SK-N-SH (cell line): ENCODE data around the gene PTPRG. TPM values are rescaled to one million over a fixed set of nuclear protein-coding genes. Genes with fewer than 3 reads are reported as not detected.

ENCODE experiments used
- CTCF ChIA-PET: fragments of 300-600, 350-600 bp; formaldehyde crosslinking; extraction: SDS; loops from one replicate; lab custom pipeline; 2021; lab: Yijun Ruan, JAX
- POLR2A ChIA-PET: fragments of 350-600 bp; sonication (Branson Sonifier 250); formaldehyde crosslinking; extraction: SDS; loops from one replicate; lab custom pipeline; 2020; ENCODE audit warnings: antibody characterized with exemption, inconsistent platforms; lab: Yijun Ruan, JAX
- DNase-seq: peaks from one replicate; pipeline ENCODE4 v3.0.0; 2012
- H2AFZ ChIP-seq: fragments of 200-600 bp; sonication (generic); 2 replicates; pipeline ENCODE4 v1.8.1; 2016; ENCODE audit warnings: antibody characterized with exemption, mild to moderate bottlenecking, low read depth
- H3F3A ChIP-seq: fragments of 200-600 bp; sonication (generic); replicated peaks from 2 replicates; pipeline ENCODE3; 2016; ENCODE audit warnings: antibody characterized with exemption, mild to moderate bottlenecking; ENCODE audit not compliant: insufficient read depth
- H3K27ac ChIP-seq, 2 experiments: fragments of 200-500 bp in 1 of 2; fragments of 200-600 bp in 1 of 2; sonication (Bioruptor generic) in 1 of 2; sonication (generic), shearing (Covaris generic) in 1 of 2; 2 replicates each; pipeline versions ENCODE4 v1.5.1 to v1.6.1; 2014 to 2016; ENCODE audit warnings: low read depth in 2 of 2, inconsistent platforms in 1 of 2, low read length in 1 of 2, mild to moderate bottlenecking in 1 of 2, mixed read lengths in 1 of 2
- H3K27me3 ChIP-seq: fragments of 200-600 bp; sonication (generic), shearing (Covaris generic); 2 replicates; pipeline ENCODE4 v1.6.1; 2016; ENCODE audit warnings: mixed run types; ENCODE audit not compliant: insufficient read depth
- H3K36me3 ChIP-seq, 2 experiments: fragments of 200-500 bp in 1 of 2; fragments of 200-600 bp in 1 of 2; sonication (Bioruptor generic) in 1 of 2; sonication (generic) in 1 of 2; replicated peaks in 1 of 2; 2 replicates each; pipeline versions ENCODE3 to v1.5.1; 2014 to 2016; ENCODE audit warnings: low read length in 1 of 2, mild to moderate bottlenecking in 1 of 2; ENCODE audit not compliant: insufficient read depth in 2 of 2, control insufficient read depth in 1 of 2
- H3K4me1 ChIP-seq, 2 experiments: fragments of 200-500 bp in 1 of 2; fragments of 200-600 bp in 1 of 2; sonication (Bioruptor generic) in 1 of 2; sonication (generic), shearing (Covaris generic) in 1 of 2; 2 replicates each; pipeline versions ENCODE4 v1.5.1 to v1.6.1; 2014 to 2016; ENCODE audit warnings: low read depth in 1 of 2, low read length in 1 of 2, mixed run types in 1 of 2; ENCODE audit not compliant: insufficient read depth in 2 of 2, control insufficient read depth in 1 of 2
- H3K4me2 ChIP-seq: fragments of 200-600 bp; sonication (generic), shearing (Covaris generic); 2 replicates; pipeline ENCODE4 v1.6.1; 2017; ENCODE audit warnings: mixed run types
- H3K4me3 ChIP-seq, 2 experiments: fragments of 200-500 bp in 1 of 2; fragments of 200-600 bp in 1 of 2; sonication (Bioruptor generic) in 1 of 2; sonication (generic), shearing (Covaris generic) in 1 of 2; 2 replicates each; pipeline versions ENCODE4 v1.5.1 to v1.8.1; 2014 to 2016; ENCODE audit warnings: low read depth in 2 of 2, inconsistent platforms in 1 of 2, low read length in 1 of 2, mild to moderate bottlenecking in 1 of 2, mixed read lengths in 1 of 2, moderate library complexity in 1 of 2
- H3K79me2 ChIP-seq: fragments of 200-600 bp; sonication (generic); 2 replicates; pipeline ENCODE4 v1.8.1; 2017; ENCODE audit warnings: mild to moderate bottlenecking; ENCODE audit not compliant: insufficient read depth
- H3K9ac ChIP-seq: fragments of 200-600 bp; sonication (generic); 2 replicates; pipeline ENCODE4 v1.6.1; 2017; ENCODE audit warnings: mixed run types
- H3K9me2 ChIP-seq: fragments of 200-600 bp; sonication (generic); 2 replicates; pipeline ENCODE4 v1.6.1; 2017; ENCODE audit warnings: mixed run types
- H3K9me3 ChIP-seq: fragments of 200-600 bp; sonication (generic); 2 replicates; pipeline ENCODE4 v1.6.1; 2017; ENCODE audit warnings: mixed run types, mild to moderate bottlenecking, moderate library complexity
- H4K20me1 ChIP-seq: fragments of 200-600 bp; sonication (generic); 2 replicates; pipeline ENCODE4 v1.6.1; 2017; ENCODE audit warnings: mild to moderate bottlenecking, mixed run types; ENCODE audit not compliant: insufficient read depth
- EP300 ChIP-seq, 2 experiments: IDR thresholded peaks; 2 replicates each; pipeline versions ENCODE4 v1.4.0 to v1.6.1; 2012; ENCODE audit warnings: borderline replicate concordance in 1 of 2, low read depth in 1 of 2, low read length in 1 of 2
- EZH2phosphoT487 ChIP-seq: fragments of 200-600 bp; sonication (generic); IDR thresholded peaks from 2 replicates; pipeline ENCODE4 v1.6.1; 2017; ENCODE audit warnings: low read depth, mixed run types, mild to moderate bottlenecking, antibody characterized with exemption, moderate library complexity, borderline replicate concordance
- JUND ChIP-seq: IDR thresholded peaks from 2 replicates; pipeline ENCODE4 v1.4.0; 2012
- MEF2A ChIP-seq: IDR thresholded peaks from 2 replicates; pipeline ENCODE4 v1.4.0; 2012; ENCODE audit warnings: low read depth, borderline replicate concordance
- NFIC ChIP-seq: IDR thresholded peaks from 2 replicates; pipeline ENCODE4 v1.4.0; 2012; ENCODE audit warnings: borderline replicate concordance
- NRF1 ChIP-seq: IDR thresholded peaks from 2 replicates; pipeline ENCODE4 v1.6.1; 2012; ENCODE audit warnings: low read depth, mild to moderate bottlenecking, low read length
- POLR2AphosphoS5 ChIP-seq: IDR thresholded peaks from 2 replicates; pipeline ENCODE4 v1.6.1; 2012; ENCODE audit warnings: low read depth, low read length
- RFX5 ChIP-seq: IDR thresholded peaks from 2 replicates; pipeline ENCODE4 v1.6.1; 2012; ENCODE audit warnings: mild to moderate bottlenecking, improper control_type of control experiment, low read length
- RXRA ChIP-seq: IDR thresholded peaks from 2 replicates; pipeline ENCODE4 v1.4.0; 2012; ENCODE audit warnings: low read depth, mild to moderate bottlenecking, borderline replicate concordance
- SIN3A ChIP-seq: IDR thresholded peaks from 2 replicates; pipeline ENCODE4 v1.6.1; 2012; ENCODE audit warnings: low read depth, mild to moderate bottlenecking, low read length, moderate library complexity, borderline replicate concordance
- TAF1 ChIP-seq: IDR thresholded peaks from 2 replicates; pipeline ENCODE4 v1.6.1; 2012; ENCODE audit warnings: low read depth, mild to moderate bottlenecking, low read length, moderate library complexity, borderline replicate concordance
- TCF12 ChIP-seq: IDR thresholded peaks from 2 replicates; pipeline ENCODE4 v1.4.0; 2012
- WGBS: methylation state at CpG from one replicate; pipeline ENCODE4 v1.1.6; 2017; ENCODE audit warnings: low lambda C conversion rate; 5-methylcytosine and 5-hydroxymethylcytosine counted together
- polyA plus RNA-seq, 3 experiments: library from polyadenylated mRNA; depleted of rRNA; stranded (reverse); fragments of >200 nt; gene quantifications; 2 replicates each; pipeline ENCODE4 v1.2.3, GENCODE V29; 2012
- TF ChIP-seq, protein P1 (sequence below): fragments of 150-350 bp; IDR thresholded peaks from 2 replicates; pipeline ENCODE4 v1.6.1; 2016; ENCODE audit warnings: mild to moderate bottlenecking, low read depth, low read length
- TF ChIP-seq, protein P2 (sequence below): IDR thresholded peaks from 2 replicates; pipeline ENCODE4 v1.4.0; 2012; ENCODE audit warnings: low read depth, borderline replicate concordance
- TF ChIP-seq, protein P3 (sequence below): IDR thresholded peaks from 2 replicates; pipeline ENCODE4 v1.4.0; 2012; ENCODE audit warnings: low read depth, borderline replicate concordance
- TF ChIP-seq, protein P4 (sequence below): IDR thresholded peaks from 2 replicates; pipeline ENCODE4 v1.4.0; 2012; ENCODE audit warnings: low read depth
- TF ChIP-seq, protein P5 (sequence below): fragments of 200-600 bp; sonication (generic); IDR thresholded peaks from 2 replicates; pipeline ENCODE4 v1.6.1; 2017; ENCODE audit warnings: antibody characterized with exemption, mild to moderate bottlenecking, moderate library complexity
- TF ChIP-seq, protein P6 (sequence below): IDR thresholded peaks from 2 replicates; pipeline ENCODE4; 2012
- TF ChIP-seq, protein P7 (sequence below): fragments of 150-350 bp; IDR thresholded peaks from 2 replicates; pipeline ENCODE4 v1.6.1; 2017; ENCODE audit warnings: antibody characterized with exemption, low read length, low read depth, borderline replicate concordance

The PTPRG gene
- polyA plus RNA-seq, 1 of the 3 experiments (the other 2 are of a cell fraction), result 14.1 TPM

DNA sequence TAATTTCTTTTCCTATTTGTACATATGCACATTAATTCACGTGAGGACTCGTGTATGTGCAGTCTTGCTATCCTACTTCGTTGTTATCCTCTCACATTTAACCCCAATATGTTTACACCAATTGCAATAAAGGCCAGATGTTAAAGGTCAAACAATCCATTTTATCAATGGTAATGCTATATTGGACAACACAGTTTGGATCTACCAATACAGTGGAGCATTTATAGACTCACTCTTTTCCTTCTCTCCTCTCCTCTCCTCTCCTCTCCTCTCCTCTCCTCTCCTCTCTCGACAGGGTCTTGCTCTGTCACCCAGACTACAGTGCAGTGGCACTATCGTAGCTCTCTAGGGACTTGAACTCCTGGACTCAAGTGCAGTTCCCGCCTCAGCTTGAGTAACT lies 324.0 kb downstream of the PTPRG start:
- Histone ChIP-seq H3K4me1 (no peaks in the 10 kb centered on the region; a peak in 1 of 4 replicates), H3K9ac (no peak overlapping the region), H3F3A (no peaks in the 10 kb centered on the region), H3K9me3 (no peaks in the 10 kb centered on the region), H3K4me3 (no peak overlapping the region), H3K36me3 (no peaks in the 10 kb centered on the region), H3K79me2 (peaks cover 10% of the 10 kb centered on the region; the same call in 1 of the 2 replicates), H3K27ac (no peak overlapping the region), H3K27me3 (no peaks in the 10 kb centered on the region), H2AFZ (no peak overlapping the region), H4K20me1 (peaks cover 5% of the 10 kb centered on the region; the same call in 1 of the 2 replicates), H3K9me2 (no peaks in the 10 kb centered on the region), H3K4me2 (no peak overlapping the region)
- POLR2A ChIA-PET, result no interaction called here
- CTCF ChIA-PET, result no interaction called here
- DNase-seq, result no peak
- 76% methylated on average over 6 of the region's 6 CpGs for WGBS
- TF ChIP-seq RFX5 (no peak), RXRA (no peak), EP300 (IDR thresholded peaks at IDR 0.05; ENCODE audit: borderline replicate concordance in 1 of 2, low read depth in 1 of 2, low read length in 1 of 2) (no peak), NRF1 (no peak), TCF12 (no peak), EZH2phosphoT487 (no peak), JUND (no peak), TAF1 (no peak), POLR2AphosphoS5 (no peak), SIN3A (no peak), MEF2A (no peak), NFIC (no peak)
- TF ChIP-seq, protein P1, sequence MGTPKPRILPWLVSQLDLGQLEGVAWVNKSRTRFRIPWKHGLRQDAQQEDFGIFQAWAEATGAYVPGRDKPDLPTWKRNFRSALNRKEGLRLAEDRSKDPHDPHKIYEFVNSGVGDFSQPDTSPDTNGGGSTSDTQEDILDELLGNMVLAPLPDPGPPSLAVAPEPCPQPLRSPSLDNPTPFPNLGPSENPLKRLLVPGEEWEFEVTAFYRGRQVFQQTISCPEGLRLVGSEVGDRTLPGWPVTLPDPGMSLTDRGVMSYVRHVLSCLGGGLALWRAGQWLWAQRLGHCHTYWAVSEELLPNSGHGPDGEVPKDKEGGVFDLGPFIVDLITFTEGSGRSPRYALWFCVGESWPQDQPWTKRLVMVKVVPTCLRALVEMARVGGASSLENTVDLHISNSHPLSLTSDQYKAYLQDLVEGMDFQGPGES, result no peak
- TF ChIP-seq, protein P2, sequence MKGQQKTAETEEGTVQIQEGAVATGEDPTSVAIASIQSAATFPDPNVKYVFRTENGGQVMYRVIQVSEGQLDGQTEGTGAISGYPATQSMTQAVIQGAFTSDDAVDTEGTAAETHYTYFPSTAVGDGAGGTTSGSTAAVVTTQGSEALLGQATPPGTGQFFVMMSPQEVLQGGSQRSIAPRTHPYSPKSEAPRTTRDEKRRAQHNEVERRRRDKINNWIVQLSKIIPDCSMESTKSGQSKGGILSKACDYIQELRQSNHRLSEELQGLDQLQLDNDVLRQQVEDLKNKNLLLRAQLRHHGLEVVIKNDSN, result no peak
- TF ChIP-seq, protein P3, sequence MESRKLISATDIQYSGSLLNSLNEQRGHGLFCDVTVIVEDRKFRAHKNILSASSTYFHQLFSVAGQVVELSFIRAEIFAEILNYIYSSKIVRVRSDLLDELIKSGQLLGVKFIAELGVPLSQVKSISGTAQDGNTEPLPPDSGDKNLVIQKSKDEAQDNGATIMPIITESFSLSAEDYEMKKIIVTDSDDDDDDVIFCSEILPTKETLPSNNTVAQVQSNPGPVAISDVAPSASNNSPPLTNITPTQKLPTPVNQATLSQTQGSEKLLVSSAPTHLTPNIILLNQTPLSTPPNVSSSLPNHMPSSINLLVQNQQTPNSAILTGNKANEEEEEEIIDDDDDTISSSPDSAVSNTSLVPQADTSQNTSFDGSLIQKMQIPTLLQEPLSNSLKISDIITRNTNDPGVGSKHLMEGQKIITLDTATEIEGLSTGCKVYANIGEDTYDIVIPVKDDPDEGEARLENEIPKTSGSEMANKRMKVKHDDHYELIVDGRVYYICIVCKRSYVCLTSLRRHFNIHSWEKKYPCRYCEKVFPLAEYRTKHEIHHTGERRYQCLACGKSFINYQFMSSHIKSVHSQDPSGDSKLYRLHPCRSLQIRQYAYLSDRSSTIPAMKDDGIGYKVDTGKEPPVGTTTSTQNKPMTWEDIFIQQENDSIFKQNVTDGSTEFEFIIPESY, result no peak
- TF ChIP-seq, protein P4, sequence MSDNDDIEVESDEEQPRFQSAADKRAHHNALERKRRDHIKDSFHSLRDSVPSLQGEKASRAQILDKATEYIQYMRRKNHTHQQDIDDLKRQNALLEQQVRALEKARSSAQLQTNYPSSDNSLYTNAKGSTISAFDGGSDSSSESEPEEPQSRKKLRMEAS, result no peak
- TF ChIP-seq, protein P5, sequence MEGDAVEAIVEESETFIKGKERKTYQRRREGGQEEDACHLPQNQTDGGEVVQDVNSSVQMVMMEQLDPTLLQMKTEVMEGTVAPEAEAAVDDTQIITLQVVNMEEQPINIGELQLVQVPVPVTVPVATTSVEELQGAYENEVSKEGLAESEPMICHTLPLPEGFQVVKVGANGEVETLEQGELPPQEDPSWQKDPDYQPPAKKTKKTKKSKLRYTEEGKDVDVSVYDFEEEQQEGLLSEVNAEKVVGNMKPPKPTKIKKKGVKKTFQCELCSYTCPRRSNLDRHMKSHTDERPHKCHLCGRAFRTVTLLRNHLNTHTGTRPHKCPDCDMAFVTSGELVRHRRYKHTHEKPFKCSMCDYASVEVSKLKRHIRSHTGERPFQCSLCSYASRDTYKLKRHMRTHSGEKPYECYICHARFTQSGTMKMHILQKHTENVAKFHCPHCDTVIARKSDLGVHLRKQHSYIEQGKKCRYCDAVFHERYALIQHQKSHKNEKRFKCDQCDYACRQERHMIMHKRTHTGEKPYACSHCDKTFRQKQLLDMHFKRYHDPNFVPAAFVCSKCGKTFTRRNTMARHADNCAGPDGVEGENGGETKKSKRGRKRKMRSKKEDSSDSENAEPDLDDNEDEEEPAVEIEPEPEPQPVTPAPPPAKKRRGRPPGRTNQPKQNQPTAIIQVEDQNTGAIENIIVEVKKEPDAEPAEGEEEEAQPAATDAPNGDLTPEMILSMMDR, result no peak
- TF ChIP-seq, protein P6, sequence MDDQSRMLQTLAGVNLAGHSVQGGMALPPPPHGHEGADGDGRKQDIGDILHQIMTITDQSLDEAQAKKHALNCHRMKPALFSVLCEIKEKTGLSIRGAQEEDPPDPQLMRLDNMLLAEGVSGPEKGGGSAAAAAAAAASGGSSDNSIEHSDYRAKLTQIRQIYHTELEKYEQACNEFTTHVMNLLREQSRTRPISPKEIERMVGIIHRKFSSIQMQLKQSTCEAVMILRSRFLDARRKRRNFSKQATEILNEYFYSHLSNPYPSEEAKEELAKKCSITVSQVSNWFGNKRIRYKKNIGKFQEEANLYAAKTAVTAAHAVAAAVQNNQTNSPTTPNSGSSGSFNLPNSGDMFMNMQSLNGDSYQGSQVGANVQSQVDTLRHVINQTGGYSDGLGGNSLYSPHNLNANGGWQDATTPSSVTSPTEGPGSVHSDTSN, result no peak
- TF ChIP-seq, protein P7, sequence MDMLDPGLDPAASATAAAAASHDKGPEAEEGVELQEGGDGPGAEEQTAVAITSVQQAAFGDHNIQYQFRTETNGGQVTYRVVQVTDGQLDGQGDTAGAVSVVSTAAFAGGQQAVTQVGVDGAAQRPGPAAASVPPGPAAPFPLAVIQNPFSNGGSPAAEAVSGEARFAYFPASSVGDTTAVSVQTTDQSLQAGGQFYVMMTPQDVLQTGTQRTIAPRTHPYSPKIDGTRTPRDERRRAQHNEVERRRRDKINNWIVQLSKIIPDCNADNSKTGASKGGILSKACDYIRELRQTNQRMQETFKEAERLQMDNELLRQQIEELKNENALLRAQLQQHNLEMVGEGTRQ, result no peak
- TF ChIP-seq, all 33 proteins: peak for 0
